Fibroblast of villous mesenchyme (primary cell): ENCODE results near the gene RAB23. TPM values are rescaled to one million over a fixed set of nuclear protein-coding genes. Genes with fewer than 3 reads are reported as not detected.
A peak's percentile ranks its signal among the peaks of the same experiment; 100 is the strongest.

Source experiments
- DNase-seq: peaks from one replicate; pipeline ENCODE4 v3.0.0-alpha.2; 2010; ENCODE audit warnings: low read depth
- H3K4me3 ChIP-seq: 2 replicates; pipeline ENCODE4 v1.5.1; 2011; ENCODE audit warnings: low read depth, mild to moderate bottlenecking, low read length
- CTCF ChIP-seq: IDR thresholded peaks from 2 replicates; pipeline ENCODE4 v1.5.1; 2012; ENCODE audit warnings: low read depth, mild to moderate bottlenecking, low read length; ENCODE audit not compliant: insufficient read depth
- total RNA-seq: library from RNA; depleted of rRNA; stranded (reverse); fragments of >200 nt; gene quantifications from 2 replicates; pipeline ENCODE4 v1.2.3, GENCODE V29; 2012

The RAB23 gene
- total RNA-seq, 1 donor, result 58.7 TPM

- no peak overlapping the region for H3K4me3 ChIP-seq
- TF ChIP-seq CTCF, result no peak
- DNase-seq, result peak; percentile 39
Measured at GRCh38 chr6:57162028-57162427, 60.1 kb downstream of the RAB23 start.

- no peak for TF ChIP-seq CTCF
- H3K4me3 ChIP-seq, result no peak overlapping the region
- no peak for DNase-seq
Measured at GRCh38 chr6:57159127-57159526, 63.0 kb downstream of the RAB23 start.

DNA sequence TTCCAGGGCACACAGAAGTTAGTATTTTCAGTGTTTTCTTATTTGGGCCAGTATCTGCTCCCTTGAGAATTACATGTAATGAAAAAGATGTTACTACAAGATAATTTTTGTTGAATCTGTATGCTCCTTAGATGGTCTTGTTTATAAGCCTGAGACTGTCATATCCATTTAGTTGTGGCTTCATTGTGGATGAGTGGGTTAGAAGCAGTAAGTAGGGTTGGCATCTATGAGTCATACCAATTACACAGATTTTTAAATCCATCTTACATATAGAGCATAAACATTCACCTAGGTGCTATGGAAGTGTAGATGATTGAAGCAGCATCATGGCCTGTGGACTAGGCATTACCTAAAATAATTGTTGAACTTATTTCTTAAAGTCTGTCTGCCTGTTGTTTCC is 63.4 kb downstream of the RAB23 start:
- no peak for DNase-seq
- no peak for TF ChIP-seq CTCF

GRCh38 chr6:57147955-57148858 is 73.9 kb downstream of the RAB23 start:
- no peak for TF ChIP-seq CTCF
- H3K4me3 ChIP-seq, result no peak overlapping the region
- no peak for DNase-seq

More for the DNA sequence above, 63.4 kb downstream of the RAB23 start:
- no peak overlapping the region for H3K4me3 ChIP-seq

DNA sequence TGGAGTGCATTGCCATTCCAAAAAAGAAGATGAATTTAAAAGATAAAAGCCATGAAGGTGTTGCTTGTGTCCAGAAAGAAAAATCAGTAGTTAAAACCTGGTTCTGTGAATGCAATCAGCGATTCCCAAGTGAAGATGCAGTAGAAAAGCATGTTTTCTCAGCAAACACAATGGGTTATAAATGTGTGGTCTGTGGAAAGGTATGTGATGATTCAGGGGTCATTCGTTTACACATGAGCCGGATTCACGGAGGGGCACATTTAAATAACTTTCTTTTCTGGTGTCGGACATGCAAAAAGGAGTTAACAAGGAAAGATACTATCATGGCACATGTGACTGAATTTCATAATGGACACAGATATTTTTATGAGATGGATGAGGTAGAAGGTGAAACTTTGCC is 74.7 kb downstream of the RAB23 start:
- no peak for DNase-seq
- no peak overlapping the region for H3K4me3 ChIP-seq
- no peak for TF ChIP-seq CTCF

GRCh38 chr6:57143690-57144089 is 78.4 kb downstream of the RAB23 start:
- H3K4me3 ChIP-seq, result no peak overlapping the region
- TF ChIP-seq CTCF, result no peak
- DNase-seq, result no peak

DNA sequence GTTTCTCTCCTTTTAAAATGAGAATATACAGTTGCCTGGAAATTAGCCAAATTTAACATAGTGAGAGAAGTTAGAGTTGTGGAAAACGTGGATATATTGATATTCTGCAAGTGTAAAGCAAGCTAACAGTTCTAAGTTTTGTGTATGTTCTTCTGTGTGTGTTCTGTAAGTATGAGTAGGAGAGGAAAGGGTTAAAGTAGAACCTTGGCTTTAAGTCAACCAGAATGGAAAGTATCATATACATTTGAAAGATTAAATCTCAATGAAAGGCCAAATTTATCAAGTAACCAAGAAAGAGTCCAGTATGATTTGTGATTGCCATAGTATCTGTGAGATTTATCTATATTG is 80.0 kb downstream of the RAB23 start:
- TF ChIP-seq CTCF, result no peak
- H3K4me3 ChIP-seq, result no peak overlapping the region

More for the DNA sequence above, 80.0 kb downstream of the RAB23 start:
- no peak for DNase-seq
